NCI-H1092 treated with DMSO at 0.1 percent for 48 hours (cell line): ENCODE data around the gene PPP6R3.
"Not testable (repeated sequence)": the region's sequence is repeated elsewhere in the genome, so short reads cannot be mapped to it uniquely, and the experiment has no call there.

Experiments
- DNase-seq: peaks from one replicate; lab custom pipeline; 2025; lab: John Stamatoyannopoulos, UW

PPP6R3 gene

DNA sequence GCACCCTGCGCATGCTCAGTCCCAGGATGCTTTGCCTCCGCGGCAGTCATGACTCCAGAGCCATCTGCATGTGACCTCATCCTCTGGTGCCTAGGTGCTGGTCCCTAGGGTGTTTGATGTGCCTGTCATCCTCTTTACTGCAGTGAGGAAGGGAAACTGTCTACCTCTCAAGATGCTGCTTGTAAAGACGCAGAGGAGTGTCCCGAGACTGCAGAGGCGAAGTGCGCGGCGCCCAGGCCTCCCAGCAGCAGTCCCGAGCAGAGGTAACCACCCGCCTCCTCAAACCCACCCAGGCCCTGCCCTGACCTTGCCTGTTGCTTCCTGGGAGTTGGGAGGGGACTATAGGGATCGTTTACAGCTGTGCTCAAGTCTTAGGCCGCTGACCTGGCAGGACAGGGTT lies 149.2 kb downstream of the PPP6R3 start:
- DNase-seq = no peak

DNA sequence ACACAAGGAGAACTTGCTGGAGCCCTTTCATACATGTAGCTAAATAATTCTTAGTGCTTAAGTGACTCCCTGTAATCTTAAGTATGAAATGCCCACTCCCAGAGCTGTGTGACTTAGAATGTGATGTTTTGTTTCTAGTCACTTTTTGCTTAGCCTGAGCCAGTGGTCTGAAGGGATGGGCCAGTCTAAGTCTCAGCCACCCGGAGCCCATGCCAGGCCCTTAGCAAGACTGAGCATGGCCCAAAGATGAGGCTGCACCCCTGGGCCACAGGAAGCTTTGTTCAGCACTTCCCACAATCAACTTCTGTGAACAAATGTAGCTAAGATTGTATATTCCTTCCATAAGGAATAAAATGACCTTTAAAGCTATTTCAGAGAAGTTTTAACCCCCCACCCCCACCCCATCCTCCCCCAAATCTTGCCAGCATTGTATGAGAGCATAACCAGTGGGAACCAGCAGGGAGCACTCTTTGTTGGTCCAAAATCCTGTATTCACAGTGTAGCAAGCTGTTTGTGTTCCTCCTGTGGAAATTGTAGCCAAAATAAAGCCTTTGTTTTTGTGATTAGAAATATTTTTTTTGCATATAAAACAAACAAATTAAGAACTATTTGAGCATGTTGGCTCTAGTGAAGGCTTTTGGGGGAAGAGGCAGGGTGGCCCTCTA lies 150.0 kb downstream of the PPP6R3 start:
- no peak for DNase-seq

DNA sequence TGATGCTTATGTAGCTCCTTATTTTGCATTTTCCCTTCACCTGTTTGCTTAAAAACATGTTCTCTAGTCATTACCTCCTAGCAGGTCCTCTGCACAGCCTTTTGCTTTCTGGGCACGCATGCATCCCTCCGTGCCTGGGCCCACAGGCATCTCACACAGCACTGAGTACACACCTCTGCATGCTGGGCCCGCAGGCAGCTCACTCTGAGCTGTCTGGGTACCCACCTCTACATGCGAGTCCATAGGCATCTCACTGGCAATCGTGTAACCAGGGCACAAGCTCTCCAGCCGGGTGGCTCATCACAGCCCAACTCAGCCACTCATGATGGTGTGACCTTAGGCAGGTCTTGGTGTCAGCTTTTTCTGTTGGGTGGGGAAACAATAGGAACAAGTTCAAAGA lies 155.1 kb downstream of the PPP6R3 start:
- no peak for DNase-seq

DNA sequence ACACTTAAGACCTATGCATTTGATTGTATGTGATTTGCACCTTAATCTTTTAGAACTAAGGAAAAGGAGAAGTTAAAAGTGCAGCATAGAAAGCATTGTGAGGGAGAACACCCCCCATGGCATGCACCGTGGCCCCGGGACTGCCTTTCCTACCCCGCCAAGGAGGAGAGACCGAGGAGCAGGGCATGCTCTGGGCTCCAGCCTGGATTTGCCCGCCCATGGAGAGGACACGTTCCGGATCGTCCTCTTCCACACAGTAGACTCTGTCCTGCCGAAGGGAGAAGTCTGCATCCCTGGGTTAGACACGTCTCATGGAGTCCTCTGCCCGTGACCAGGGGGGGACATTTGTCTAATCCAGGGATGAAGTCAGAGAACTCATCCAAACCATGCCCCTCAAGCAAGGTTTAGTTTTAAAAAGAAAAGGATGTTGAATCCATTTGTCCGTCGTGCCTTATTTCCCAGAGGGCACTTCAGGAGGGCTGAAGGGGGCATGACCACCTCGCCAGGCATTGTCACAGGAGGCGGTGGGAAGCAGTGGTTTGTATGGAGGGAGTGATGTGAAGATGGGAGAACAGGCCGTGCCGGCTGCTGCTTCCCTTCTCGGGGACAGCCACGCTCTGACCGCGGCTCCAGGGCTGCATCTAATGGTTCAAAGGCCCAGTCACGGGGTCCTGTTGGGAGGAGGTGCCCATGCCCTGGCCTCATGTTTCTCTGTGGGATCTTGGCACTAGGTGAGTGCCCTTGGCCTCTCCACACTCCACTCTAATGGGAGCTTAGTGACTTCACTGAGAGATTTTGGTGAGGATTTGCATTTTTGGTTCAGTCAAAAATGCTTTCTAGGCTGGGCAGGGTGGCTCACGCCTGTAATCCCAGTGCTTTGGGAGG lies 157.6 kb downstream of the PPP6R3 start:
- no peak for DNase-seq

DNA sequence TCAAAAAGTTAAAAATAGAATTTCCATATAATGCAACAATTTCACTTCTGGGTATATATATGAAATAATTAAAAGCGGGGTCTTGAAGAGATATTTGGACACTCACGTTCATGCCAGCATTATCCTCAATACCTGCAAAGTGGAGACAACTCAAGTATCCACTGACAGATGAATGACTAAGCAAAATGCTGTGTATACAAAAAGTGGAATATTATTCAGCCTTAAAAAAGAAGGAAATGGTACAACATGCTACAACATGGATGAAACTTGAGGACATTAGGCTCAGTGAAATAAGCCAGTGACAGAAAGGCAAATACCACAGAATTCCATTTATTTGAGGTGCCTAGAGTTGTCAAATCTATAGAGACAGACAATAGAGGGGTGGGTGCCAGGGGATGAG lies 161.3 kb downstream of the PPP6R3 start:
- DNase-seq = no peak

DNA sequence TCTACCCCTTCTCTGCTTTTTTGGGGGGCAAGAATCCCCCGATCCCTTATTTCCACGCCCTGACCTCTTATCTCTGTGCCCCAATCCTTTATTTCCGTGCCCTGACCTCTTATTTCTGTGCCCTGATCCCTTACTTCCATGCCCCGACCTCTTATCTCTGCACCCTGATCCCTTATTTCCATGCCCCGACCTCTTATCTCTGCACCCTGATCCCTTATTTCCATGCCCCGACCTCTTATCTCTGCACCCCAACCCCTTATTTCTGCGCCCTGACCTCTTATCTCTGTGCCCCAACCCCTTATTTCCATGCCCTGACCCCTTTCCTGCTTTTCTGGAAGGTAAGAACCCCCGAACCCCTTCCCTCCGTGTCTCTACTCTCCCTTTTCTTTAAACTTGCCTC lies 163.2 kb downstream of the PPP6R3 start:
- not testable (repeated sequence) for DNase-seq

DNA sequence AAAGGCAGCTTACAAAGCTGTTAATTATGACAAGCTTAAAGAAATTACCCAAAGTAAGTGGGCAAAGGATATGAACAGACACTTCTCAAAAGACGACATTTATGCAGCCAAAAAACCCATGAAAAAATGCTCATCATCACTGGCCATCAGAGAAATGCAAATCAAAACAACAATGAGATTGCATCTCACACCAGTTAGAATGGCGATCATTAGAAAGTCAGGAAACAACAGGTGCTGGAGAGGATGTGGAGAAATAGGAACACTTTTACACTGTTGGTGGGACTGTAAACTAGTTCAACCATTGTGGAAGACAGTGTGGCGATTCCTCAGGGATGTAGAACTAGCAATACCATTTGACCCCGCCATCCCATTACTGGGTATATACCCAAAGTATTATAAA lies 164.5 kb downstream of the PPP6R3 start:
- DNase-seq = not testable (repeated sequence)

DNA sequence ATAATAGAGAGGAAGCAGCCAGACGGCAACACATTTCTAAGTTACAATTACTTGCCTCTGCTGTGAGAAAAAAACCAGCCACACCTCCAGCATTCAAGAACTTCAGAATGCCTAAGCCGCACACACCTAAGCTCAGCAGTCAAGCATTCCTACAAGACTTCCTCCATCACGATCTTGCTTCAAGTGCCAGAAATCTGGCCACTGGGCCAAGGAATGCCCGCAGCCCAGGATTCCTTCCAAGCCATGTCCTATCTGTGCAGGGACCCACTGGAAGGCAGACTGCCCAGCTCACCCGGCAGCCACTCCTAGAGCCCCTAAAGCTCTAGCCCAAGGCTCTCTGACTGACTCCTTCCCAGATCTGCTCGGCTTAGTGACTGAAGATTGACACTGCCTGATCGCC lies 165.7 kb downstream of the PPP6R3 start:
- DNase-seq = not testable (repeated sequence)

DNA sequence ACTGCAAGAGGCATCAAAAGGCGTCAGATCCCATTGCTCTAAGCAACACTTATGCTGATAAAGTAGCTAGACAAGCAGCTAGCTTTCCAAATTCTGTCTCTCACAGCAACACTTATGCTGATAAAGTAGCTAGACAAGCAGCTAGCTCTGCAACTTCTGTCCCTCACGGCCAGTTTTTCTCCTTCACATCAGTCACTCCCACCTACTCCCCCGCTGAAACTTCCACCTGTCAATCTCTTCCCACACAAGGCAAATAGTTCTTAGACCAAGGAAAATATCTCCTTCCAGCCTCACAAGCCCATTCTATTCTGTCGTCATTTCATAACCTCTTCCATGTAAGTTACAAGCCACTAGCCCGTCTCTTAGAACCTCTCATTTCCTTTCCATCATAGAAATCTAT lies 168.3 kb downstream of the PPP6R3 start:
- DNase-seq = not testable (repeated sequence)

DNA sequence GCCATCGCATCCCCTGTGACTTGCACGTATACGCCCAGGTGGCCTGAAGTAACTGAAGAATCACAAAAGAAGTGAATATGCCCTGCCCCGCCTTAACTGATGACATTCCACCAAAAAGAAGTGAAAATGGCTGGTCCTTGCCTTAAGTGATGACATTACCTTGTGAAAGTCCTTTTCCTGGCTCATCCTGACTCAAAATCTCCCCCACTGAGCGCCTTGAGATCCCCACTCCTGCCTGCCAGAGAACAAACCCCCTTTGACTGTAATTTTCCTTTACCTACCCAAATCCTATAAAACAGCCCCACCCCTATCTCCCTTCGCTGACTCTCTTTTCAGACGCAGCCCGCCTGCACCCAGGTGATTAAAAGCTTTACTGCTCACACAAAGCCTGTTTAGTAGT lies 171.8 kb downstream of the PPP6R3 start:
- DNase-seq = not testable (repeated sequence)

DNA sequence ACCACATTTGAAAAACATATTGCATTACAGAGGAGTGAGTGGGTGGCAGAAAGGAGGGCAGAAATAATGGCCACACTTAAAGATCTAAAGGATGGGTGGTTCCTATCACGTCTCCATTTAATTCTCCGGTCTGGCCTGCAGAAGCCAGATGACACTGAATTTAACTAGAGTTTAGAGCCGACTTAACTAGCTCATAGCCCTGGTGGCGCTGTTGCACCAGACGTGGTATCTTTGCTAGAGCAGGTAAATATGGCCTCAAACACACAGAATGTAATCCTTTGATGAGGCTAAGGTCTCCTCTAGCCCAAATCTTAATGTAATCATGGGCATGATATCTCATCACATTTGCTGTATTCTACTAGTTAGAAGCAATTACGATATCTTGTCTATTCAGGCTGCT lies 172.2 kb downstream of the PPP6R3 start:
- DNase-seq = peak; percentile 63

DNA sequence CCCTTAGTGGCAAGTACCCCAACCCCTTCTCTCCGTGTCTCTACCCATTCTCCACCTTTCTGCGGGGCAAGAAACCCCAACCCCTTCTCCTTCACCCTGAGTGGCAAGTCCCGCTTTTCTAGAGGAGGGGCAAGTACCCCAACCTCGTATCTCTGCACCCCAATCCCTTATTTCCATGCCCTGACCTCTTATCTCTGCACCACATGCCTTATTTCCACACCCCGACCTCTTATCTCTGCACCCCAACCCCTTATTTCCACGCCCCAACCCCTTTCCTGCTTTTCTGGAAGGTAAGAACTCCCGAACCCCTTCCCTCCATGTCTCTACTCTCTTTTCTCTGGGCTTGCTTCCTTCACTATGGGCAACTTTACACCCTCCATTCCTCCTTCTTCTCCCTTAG lies 174.1 kb downstream of the PPP6R3 start:
- DNase-seq = not testable (repeated sequence)

DNA sequence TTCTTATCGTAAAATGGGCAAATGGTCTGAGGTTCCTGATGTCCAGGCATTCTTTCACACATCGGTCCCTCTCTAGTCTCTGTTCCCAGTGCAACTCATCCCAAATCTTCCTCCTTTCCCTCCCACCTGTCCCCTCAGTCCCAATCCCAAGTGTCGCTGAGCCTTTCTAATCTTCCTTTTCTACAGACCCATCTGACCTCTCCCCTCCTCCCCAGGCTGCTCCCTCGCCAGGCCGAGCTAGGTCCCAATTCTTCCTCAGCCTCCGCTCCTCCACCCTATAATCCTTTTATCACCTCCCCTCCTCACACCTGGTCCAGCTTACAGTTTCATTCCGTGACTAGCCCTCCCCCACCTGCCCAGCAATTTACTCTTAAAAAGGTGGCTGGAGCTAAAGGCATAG lies 174.6 kb downstream of the PPP6R3 start:
- DNase-seq = not testable (repeated sequence)

DNA sequence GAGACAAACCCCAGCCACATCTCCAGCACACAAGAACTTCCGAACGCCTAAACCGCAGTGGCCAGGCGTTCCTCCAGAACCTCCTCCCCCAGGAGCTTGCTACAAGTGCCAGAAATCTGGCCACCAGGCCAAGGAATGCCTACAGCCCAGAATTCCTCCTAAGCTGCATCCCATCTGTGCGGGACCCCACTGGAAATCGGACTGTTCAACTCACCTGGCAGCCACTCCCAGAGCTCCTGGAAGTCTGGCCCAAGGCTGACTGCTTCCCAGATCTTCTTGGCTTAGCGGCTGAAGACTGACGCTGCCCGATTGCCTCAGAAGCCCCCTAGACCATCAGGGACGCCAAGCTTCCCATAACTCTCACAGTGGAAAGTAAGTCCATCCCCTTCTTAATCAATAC lies 175.3 kb downstream of the PPP6R3 start:
- not testable (repeated sequence) for DNase-seq

DNA sequence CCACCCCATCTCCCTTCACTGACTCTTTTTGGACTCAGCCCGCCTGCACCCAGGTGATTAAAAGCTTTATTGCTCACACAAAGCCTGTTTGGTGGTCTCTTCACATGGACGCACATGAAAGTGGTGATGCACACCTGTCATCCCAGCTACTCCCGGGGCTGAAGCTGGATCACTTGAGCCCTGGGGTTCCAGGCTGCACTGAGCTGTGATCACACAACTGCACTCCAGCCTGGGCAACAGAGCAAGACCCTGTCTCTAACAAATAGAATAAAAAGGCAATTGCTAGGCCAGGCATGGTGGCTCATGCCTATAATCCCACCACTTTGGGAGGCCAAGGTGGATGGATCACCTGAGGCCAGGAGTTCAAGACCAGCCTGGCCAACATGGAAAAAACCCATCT lies 178.8 kb downstream of the PPP6R3 start:
- not testable (repeated sequence) for DNase-seq

DNA sequence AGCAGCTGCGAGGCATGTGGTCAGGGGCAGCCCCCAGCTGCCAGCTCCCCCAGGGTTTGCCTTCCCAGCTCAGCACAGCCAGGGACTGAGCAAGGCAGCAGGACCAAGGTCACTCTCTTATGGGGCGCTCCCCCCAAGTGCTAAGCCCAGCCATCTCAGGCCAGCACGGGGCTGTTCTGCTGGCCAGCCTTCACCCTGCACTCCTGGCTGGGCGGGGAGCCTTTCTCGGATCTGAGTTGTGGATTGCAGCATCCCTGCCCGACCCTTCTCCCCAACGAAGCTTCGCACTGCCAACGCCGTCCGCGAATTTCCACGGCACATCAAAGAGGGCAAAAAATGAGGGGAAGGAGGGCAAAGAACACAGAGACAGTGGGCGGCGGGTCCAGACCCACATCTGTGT lies 181.3 kb downstream of the PPP6R3 start:
- DNase-seq = no peak

DNA sequence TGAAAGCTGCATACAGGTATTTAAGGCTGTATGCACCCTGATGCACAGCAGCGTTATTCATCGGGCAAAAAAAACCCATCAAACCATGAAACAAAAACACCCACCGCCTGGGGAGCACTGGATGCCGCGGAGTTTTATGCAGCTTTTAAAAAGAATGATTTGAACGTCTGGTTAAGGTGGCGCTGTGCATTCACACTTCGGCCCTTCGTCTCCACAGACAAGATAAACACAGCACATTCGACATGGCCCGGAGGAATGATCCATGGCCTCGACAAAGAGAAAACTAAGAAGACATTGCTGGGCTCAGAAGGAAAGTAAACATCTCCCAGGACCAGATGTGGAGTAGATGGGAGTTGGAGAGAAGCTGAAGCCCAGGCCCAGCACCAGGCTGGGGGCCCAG lies 183.0 kb downstream of the PPP6R3 start:
- no peak for DNase-seq

DNA sequence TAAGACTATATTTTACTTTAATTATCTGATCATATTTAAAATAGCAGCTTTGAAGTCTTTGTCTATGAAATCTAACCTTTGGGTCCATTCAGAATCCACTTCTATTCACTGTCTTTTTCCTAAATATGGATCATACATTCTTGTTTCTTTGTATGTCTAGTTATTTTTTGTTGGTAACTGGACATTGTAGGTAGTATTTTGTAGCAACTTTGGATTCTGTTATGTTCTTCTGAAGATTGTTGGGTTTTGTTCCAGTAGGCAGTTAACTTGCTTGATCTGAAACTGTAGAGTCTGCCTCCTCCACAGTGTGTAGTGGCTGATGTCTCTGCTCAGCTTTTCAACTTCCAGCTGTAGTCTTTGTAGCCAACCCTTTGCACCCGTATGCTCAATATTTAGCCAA lies 186.3 kb downstream of the PPP6R3 start:
- DNase-seq = no peak

DNA sequence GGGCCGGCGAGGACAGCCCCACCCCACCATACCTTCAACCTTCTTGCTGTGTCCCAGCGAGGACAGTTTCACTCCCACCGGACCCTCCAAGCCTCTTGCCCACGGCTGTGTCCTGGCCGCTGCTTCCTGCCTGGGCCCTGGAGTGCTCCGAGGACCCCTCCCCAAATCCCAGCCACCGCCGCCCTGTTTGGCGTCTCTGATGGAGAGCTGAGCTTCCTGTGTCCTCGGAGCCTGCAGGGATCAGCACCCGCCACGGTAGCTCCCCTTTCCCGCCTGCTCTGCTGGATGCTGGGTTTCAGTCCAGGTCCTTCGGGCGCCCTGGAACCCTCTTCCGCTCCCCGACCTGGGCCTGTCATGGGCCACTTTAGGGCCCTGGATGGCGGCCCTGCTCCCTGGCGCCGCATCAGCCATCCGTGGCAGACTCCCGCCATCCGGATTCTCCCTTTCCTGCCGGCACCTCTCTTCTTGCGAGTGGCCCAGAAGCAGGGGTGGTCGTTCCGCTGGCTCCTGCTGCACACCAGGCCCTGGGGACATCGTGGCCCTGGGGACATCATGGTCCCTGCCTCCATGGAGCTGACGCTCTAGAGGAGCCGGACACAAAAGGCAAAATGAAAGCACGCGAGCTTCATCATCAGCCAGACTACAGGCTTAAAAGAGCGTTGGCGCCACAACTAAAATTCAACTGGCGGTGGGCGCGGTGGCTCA lies 189.5 kb downstream of the PPP6R3 start:
- DNase-seq = no peak

DNA sequence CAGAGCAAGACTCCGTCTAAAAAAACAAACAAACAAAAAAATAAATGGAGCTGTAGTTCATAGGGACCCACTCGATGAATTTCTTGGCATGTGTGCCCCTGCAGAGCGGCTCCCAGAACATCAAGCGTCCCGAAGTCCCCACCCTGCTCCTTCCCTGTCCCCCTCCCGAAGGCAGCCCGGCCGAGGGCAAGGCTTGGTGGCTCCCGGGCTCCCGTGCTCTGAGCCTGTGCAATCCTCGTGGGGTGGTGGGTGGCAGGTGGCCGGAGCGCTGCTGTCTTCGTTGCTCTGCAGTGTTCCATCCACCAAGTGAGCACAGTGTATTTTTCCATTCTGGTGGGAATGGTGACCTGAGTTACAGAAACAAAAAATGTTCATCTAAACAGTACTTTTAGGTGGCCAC lies 190.2 kb downstream of the PPP6R3 start:
- DNase-seq = no peak

DNA sequence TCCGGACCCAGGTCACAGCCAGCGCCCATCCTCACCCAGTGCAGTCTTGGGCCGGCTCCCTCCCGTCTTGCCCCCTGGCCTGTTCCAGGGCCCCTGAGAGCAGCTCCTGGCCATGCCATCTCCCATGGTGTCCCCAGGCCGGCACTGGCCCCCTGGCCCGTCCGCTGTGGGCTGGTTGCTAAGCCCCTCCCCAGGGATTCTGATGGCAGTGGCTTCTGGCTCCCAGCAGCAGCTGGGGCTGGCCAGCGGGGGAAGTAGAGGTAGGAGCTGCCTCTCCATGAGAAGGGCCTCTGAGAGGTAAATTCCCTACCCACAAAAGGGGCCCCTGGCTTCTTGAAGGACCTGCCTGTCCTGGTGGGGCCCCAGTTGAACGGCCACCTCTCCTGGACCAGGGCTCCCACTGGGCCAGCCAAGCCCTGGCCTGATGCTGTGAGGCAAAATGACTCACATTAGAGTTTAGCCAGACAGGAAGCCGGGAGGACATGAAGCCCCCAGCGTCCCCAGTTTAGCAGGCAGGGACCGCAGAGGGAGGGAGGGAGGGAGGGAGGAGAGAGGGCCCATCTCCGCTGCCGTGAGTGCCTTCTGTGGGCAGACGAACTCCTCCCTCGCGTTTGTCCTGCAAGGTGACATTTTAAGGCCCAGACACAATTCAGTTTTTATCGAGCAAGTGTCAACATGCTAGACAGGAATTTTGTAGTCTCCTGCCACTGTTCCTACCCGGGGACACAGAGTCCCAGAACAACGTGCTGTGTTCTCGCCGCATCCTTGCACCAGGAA lies 190.8 kb downstream of the PPP6R3 start:
- no peak for DNase-seq
